ENCODE data around the gene CILP. TPM values are rescaled to one million over a fixed set of nuclear protein-coding genes. Genes with fewer than 3 reads are reported as not detected.

CILP gene
- total and polyA plus RNA-seq, 2 of the 13 experiments (the other 11 are each of a cell fraction or from before 2014, with no cell fraction given) = 0.03 TPM; not detected in 1

GRCh38 chr15:65260968-65261367 is 49.7 kb upstream of the CILP start:
- no peaks in the 10 kb centered on the region for H3K9me3 ChIP-seq (ENCODE audit: low read length)
- H3K4me3 ChIP-seq (replicated peaks in 1 of 3; ENCODE audit: insufficient read depth in 1 of 3, low read depth in 2 of 3, low read length in 3 of 3) = no peak overlapping the region
- TF ChIP-seq GLI4 (CRISPR knock-in tag; IDR thresholded peaks at IDR 0.05; ENCODE audit: borderline replicate concordance) (no peak), ZNF230 (CRISPR knock-in tag; IDR thresholded peaks at IDR 0.05) (no peak), TOE1 (CRISPR knock-in tag; IDR thresholded peaks at IDR 0.05) (no peak), ZNF780A (CRISPR knock-in tag; IDR thresholded peaks at IDR 0.05) (no peak), RFX5 (IDR thresholded peaks at IDR 0.05; ENCODE audit: low read depth, low read length) (no peak), MIER3 (CRISPR knock-in tag; IDR thresholded peaks at IDR 0.05; ENCODE audit: borderline replicate concordance) (no peak), AKAP8 (CRISPR knock-in tag; IDR thresholded peaks at IDR 0.05) (no peak), MYNN (CRISPR knock-in tag; IDR thresholded peaks at IDR 0.05; ENCODE audit: low read depth) (no peak)
- TF ChIP-seq, protein P1, sequence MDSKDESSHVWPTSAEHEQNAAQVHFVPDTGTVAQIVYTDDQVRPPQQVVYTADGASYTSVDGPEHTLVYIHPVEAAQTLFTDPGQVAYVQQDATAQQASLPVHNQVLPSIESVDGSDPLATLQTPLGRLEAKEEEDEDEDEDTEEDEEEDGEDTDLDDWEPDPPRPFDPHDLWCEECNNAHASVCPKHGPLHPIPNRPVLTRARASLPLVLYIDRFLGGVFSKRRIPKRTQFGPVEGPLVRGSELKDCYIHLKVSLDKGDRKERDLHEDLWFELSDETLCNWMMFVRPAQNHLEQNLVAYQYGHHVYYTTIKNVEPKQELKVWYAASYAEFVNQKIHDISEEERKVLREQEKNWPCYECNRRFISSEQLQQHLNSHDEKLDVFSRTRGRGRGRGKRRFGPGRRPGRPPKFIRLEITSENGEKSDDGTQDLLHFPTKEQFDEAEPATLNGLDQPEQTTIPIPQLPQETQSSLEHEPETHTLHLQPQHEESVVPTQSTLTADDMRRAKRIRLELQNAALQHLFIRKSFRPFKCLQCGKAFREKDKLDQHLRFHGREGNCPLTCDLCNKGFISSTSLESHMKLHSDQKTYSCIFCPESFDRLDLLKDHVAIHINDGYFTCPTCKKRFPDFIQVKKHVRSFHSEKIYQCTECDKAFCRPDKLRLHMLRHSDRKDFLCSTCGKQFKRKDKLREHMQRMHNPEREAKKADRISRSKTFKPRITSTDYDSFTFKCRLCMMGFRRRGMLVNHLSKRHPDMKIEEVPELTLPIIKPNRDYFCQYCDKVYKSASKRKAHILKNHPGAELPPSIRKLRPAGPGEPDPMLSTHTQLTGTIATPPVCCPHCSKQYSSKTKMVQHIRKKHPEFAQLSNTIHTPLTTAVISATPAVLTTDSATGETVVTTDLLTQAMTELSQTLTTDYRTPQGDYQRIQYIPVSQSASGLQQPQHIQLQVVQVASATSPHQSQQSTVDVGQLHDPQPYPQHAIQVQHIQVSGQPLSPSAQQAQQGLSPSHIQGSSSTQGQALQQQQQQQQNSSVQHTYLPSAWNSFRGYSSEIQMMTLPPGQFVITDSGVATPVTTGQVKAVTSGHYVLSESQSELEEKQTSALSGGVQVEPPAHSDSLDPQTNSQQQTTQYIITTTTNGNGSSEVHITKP (CRISPR knock-in tag; IDR thresholded peaks at IDR 0.05; ENCODE audit: low read depth) = no peak
- ChIA-PET CTCF (ENCODE audit: low intra/inter-chr PET ratio, low total read pairs) (no interaction called here), POLR2A (no interaction called here)
- H3K36me3 ChIP-seq (replicated peaks in 1 of 2; ENCODE audit: control insufficient read depth in 1 of 2, insufficient read depth in 2 of 2, low read length in 2 of 2) = peaks cover 9 to 45% of the 10 kb centered on the region in 2 experiments; a peak in 4 of 5 replicates
- no peaks in the 10 kb centered on the region for H3K79me2 ChIP-seq (ENCODE audit: insufficient read depth, low read length)
- 97% methylated on average over 6 of the region's 6 CpGs for WGBS (ENCODE audit: low lambda C conversion rate)
- FAIRE-seq (no peak), DNase-seq (ENCODE audit: low spot score) (no peak), ATAC-seq (no peak)
- H3K4me1 ChIP-seq (ENCODE audit: insufficient read depth, low read length) = peaks cover 6% of the 10 kb centered on the region; the same call in 1 of the 2 replicates
- H3K4me2 ChIP-seq (ENCODE audit: low read depth, low read length) = no peak overlapping the region
- intact Hi-C loops (cut with micrococcal nuclease; ENCODE audit: unreplicated experiment) = no loop called here
- H3K27ac ChIP-seq (ENCODE audit: extremely low read length, insufficient read depth, low read length) = no peak overlapping the region
- H4K20me1 ChIP-seq (ENCODE audit: insufficient read depth, low read length) = no peaks in the 10 kb centered on the region
- H2AFZ ChIP-seq (ENCODE audit: low read length) = no peak overlapping the region
- no peak overlapping the region for H3K9ac ChIP-seq (ENCODE audit: insufficient read depth, low read depth, low read length)
- in situ Hi-C loops (cut with HindIII; ENCODE audit: extremely low pct_ligation_motif_present, low pct_unique_long_range_greater_than_20kb) = no loop called here
- no TSS peak for BruUV-seq (replicated peaks)
- H3K27me3 ChIP-seq (ENCODE audit: control insufficient read depth in 1 of 2, insufficient read depth in 2 of 2, low read length in 2 of 2) = no peaks in the 10 kb centered on the region
